H1 (cell line): ENCODE results near the gene TRIM28. TPM values are rescaled to one million over a fixed set of nuclear protein-coding genes. Genes with fewer than 3 reads are reported as not detected.

Experiments used
- ASH2L ChIP-seq: fragments of 200-600, 300-600 bp; sonication (generic); IDR thresholded peaks from one replicate; pipeline ENCODE4 v1.7.1; 2017; ENCODE audit warnings: low read length
- BACH1 ChIP-seq: IDR thresholded peaks from 2 replicates; pipeline ENCODE4 v1.6.1; 2012; ENCODE audit warnings: low read length, improper control_type of control experiment
- FOSL1 ChIP-seq: IDR thresholded peaks from 2 replicates; pipeline ENCODE4 v1.6.1; 2011; ENCODE audit warnings: mild to moderate bottlenecking, low read depth, low read length, moderate library complexity; ENCODE audit not compliant: insufficient read depth
- POU5F1 ChIP-seq: IDR thresholded peaks from 2 replicates; pipeline ENCODE4 v1.6.1; 2011; ENCODE audit warnings: low read depth, mild to moderate bottlenecking, low read length, moderate library complexity
- RXRA ChIP-seq: IDR thresholded peaks from 2 replicates; pipeline ENCODE4 v1.6.1; 2011; ENCODE audit warnings: low read depth, mild to moderate bottlenecking, low read length, moderate library complexity; ENCODE audit not compliant: insufficient read depth
- SIRT6 ChIP-seq: IDR thresholded peaks from one replicate; pipeline ENCODE4 v1.7.1; 2012; ENCODE audit warnings: low read length, inconsistent platforms
- polyA plus RNA-seq, 7 experiments: library from polyadenylated mRNA; depleted of rRNA in 3 of 7; stranded (reverse) in 5 of 7; unstranded in 2 of 7; fragments of >200 nt in 5 of 7; fragments of 200-250 nt in 2 of 7; gene quantifications; 1 replicate in 5 of 7; 2 replicates in 1 of 7; 4 replicates in 1 of 7; pipeline versions ENCODE4 v1.2.1 to v1.2.3, GENCODE V29; 2011 to 2013; ENCODE audit warnings: missing spikeins in 2 of 7, mixed read lengths in 2 of 7
- total RNA-seq: library from RNA; stranded (reverse); fragmentation: NEBNext Ultra II Directional; extraction: Animal tissue kit (Norgen Biotek cat#: 25700); gene quantifications from 2 replicates; pipeline ENCODE4 v1.2.1, GENCODE V29; 2021

Gene TRIM28
- total and polyA plus RNA-seq, 2 of the 8 experiments (the other 6 are each of a cell fraction or from before 2014, with no cell fraction given), result 1,433 to 1,442 TPM

DNA sequence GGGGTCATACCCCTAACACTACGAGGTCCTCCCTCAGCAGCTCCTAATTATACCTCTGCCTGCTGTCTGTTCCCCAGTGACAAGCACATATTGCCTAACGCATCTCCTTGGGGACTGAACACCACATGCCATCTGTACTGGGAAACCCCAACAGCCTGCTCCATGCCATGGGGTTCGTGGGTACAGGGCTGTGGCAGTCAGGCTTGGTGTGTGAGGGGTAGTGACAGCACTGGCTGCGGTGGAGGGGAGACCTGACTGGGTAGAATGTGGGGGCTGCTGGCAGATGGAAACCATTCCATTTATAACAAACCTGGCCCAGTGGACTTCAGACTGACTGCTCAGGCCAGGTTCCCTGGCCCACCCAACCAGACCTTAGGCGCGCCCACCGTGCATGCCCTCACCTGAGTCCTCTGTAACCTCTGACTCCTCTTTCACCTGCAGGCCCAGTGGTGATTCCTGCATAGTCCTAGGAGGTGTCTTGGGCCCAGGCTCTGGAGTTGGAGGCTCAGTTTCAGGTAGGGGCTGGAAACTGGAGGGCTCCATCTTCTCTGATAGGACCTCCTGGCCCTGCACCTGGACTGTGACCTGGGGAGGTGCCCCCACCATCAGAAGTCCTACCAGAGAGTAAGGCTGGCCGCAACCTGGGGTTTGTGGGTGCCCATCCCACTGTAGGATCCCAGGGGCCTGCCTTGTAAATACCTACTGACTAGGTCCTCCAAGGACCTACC is 26.2 kb downstream of the TRIM28 start (continued):
- TF ChIP-seq ASH2L (no peak), SIRT6 (no peak), RXRA (no peak), BACH1 (no peak), POU5F1 (no peak), FOSL1 (no peak)
